Stomach smooth muscle (tissue), 2 donors: ENCODE results near the gene RELCH.

ENCODE experiments used
- H3K27ac ChIP-seq: one replicate; pipeline ENCODE4 v1.7.0; 2013; ENCODE audit warnings: mild to moderate bottlenecking, low read length, inconsistent platforms
- H3K27me3 ChIP-seq, 2 donors: one replicate each; pipeline ENCODE4 v1.7.0; 2013; ENCODE audit warnings: low read length in 2 of 2; ENCODE audit not compliant: insufficient read depth in 2 of 2, control insufficient read depth in 1 of 2
- H3K36me3 ChIP-seq, 2 donors: one replicate each; pipeline ENCODE4 v1.7.0; 2013; ENCODE audit warnings: low read length in 2 of 2; ENCODE audit not compliant: control insufficient read depth in 2 of 2, insufficient read depth in 2 of 2
- H3K4me1 ChIP-seq: one replicate; pipeline ENCODE4 v1.7.0; 2013; ENCODE audit warnings: low read length; ENCODE audit not compliant: control insufficient read depth, insufficient read depth
- H3K4me3 ChIP-seq, 2 donors: one replicate each; pipeline ENCODE4 v1.7.0; 2013; ENCODE audit warnings: low read length in 2 of 2
- H3K9ac ChIP-seq, 2 donors: one replicate each; pipeline ENCODE4 v1.7.0; 2013; ENCODE audit warnings: low read length in 2 of 2, mild to moderate bottlenecking in 1 of 2
- H3K9me3 ChIP-seq, 2 donors: one replicate each; pipeline ENCODE4 v1.7.0; 2013; ENCODE audit warnings: low read length in 2 of 2; ENCODE audit not compliant: control insufficient read depth in 2 of 2
- donor health status: healthy.
- donor health status: Pancreatic carcinoma.

Gene RELCH

DNA sequence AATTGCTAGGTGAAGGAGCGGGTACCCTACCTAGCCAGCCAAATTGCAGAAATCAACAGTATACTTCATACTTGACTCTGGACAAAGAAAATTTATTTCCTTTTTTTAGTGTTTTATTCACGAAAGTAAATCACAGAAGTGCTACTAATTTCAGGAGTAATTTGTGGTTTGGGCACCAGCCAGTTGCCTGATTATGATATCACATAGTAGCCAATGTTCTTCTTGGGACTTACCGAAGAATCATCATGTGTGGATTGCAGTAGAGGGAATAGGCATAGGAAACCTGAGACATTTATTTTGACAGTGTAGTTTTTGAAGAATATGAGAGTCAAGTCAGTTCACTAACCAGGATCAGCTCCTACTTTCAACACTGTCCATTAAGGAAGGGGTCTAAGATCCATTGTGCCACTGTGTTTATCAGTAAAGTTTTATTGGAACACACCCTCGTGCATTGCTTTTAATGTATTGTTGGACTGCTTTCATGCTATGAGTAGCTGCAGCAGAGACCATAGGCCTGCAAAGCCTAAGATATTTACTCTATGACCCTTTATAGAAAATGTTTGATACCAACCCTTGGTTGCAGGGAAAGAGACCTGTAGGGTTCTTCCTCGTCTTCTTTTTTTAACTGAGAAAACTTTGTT lies 170.1 kb downstream of the RELCH start:
- Histone ChIP-seq H3K36me3 (no peaks in the 10 kb centered on the region), H3K27me3 (peaks cover 0 to 2% of the 10 kb centered on the region in 2 donors), H3K27ac (no peak overlapping the region)

More for the DNA sequence above, 170.1 kb downstream of the RELCH start:
- no peak overlapping the region for H3K9ac ChIP-seq
- no peaks in the 10 kb centered on the region for H3K9me3 ChIP-seq
- H3K4me1 ChIP-seq, result no peaks in the 10 kb centered on the region
- no peak overlapping the region for H3K4me3 ChIP-seq
